Gastroesophageal sphincter (tissue), 3 donors: ENCODE measurements around the gene RPS6KB1.

Experiments used
- POLR2A ChIP-seq, 2 donors: fragments of 450-650 bp; IDR thresholded peaks; one replicate each; pipeline ENCODE4 v1.6.1; 2017; ENCODE audit warnings: antibody characterized with exemption in 2 of 2, mild to moderate bottlenecking in 2 of 2, moderate library complexity in 1 of 2
- POLR2AphosphoS5 ChIP-seq: sonication (generic); formaldehyde crosslinking; IDR thresholded peaks from one replicate; pipeline ENCODE4 v1.6.1; 2017; ENCODE audit warnings: antibody characterized with exemption
- TF ChIP-seq, protein P1 (sequence below), 4 experiments: fragments of 200-600 bp in 2 of 4; fragments of 450-650 bp in 2 of 4; sonication (generic) in 1 of 4; IDR thresholded peaks; one replicate each; pipeline ENCODE4 v1.5.1; 2017 to 2019; ENCODE audit warnings: antibody characterized with exemption in 4 of 4, mild to moderate bottlenecking in 2 of 4, moderate library complexity in 2 of 4

DNA sequence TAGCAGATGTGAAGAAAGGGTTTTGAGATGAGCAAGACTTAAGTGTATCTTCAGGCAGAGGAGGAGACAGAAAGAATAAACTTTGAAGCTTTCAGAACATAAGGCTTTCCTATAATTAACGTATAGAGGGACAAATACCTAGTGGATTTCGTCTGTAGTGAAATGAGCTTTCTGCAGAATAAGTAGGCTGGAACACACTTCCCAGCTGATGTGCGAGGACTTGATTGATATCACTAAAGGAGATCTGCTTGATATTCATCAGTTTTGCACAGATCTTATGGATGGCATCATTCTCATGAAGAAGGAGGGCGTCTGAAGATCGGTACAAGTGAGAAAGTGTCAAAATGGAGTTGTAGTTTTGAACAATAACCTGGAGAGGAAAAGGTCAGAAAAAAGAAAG, 15.0 kb upstream of the RPS6KB1 start:
- no peak for TF ChIP-seq POLR2A (IDR thresholded peaks at IDR 0.05)
- TF ChIP-seq, protein P1, sequence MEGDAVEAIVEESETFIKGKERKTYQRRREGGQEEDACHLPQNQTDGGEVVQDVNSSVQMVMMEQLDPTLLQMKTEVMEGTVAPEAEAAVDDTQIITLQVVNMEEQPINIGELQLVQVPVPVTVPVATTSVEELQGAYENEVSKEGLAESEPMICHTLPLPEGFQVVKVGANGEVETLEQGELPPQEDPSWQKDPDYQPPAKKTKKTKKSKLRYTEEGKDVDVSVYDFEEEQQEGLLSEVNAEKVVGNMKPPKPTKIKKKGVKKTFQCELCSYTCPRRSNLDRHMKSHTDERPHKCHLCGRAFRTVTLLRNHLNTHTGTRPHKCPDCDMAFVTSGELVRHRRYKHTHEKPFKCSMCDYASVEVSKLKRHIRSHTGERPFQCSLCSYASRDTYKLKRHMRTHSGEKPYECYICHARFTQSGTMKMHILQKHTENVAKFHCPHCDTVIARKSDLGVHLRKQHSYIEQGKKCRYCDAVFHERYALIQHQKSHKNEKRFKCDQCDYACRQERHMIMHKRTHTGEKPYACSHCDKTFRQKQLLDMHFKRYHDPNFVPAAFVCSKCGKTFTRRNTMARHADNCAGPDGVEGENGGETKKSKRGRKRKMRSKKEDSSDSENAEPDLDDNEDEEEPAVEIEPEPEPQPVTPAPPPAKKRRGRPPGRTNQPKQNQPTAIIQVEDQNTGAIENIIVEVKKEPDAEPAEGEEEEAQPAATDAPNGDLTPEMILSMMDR (IDR thresholded peaks at IDR 0.05), result no peak
- no peak for TF ChIP-seq POLR2AphosphoS5
